Keratinocyte (primary cell): ENCODE data around the gene MAP1LC3A.
"Not testable (repeated sequence)": the region's sequence is repeated elsewhere in the genome, so short reads cannot be mapped to it uniquely, and the experiment has no call there.

ENCODE experiments used
- EZH2 ChIP-seq: IDR thresholded peaks from one replicate; pipeline ENCODE4 v1.6.1; 2012; ENCODE audit warnings: inconsistent platforms, mild to moderate bottlenecking, low read length, moderate library complexity
- TF ChIP-seq, protein P1 (sequence below), 3 experiments: IDR thresholded peaks in 1 of 3; conservative IDR thresholded peaks in 1 of 3; optimal IDR thresholded peaks in 1 of 3; 2 replicates in 2 of 3; 3 replicates in 1 of 3; pipeline versions ENCODE3 to v1.5.1; 2011; ENCODE audit warnings: low read length in 3 of 3, mild to moderate bottlenecking in 3 of 3, moderate library complexity in 2 of 3, control low read depth in 1 of 3, inconsistent platforms in 1 of 3; ENCODE audit not compliant: insufficient read depth in 2 of 3; ENCODE audit errors: extremely low read depth in 1 of 3

DNA sequence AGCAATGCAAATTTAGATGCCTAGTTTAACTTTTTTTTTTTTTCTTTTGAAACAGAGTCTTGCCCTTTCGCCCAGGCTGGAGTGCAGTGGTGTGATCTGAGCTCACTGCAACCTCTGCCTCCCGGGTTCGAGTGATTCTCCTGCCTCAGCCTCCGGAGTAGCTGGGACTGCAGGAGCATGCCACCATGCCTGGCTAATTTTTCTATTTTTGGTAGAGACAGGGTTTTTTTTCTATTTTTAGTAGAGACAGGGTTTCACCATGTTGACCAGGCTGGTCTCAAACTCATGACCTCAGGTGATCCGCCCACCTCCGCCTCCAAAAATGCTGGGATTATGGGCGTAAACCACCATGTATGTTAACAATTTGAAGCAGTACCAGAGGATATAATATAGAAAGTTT lies 39.7 kb upstream of the MAP1LC3A start:
- TF ChIP-seq, protein P1, sequence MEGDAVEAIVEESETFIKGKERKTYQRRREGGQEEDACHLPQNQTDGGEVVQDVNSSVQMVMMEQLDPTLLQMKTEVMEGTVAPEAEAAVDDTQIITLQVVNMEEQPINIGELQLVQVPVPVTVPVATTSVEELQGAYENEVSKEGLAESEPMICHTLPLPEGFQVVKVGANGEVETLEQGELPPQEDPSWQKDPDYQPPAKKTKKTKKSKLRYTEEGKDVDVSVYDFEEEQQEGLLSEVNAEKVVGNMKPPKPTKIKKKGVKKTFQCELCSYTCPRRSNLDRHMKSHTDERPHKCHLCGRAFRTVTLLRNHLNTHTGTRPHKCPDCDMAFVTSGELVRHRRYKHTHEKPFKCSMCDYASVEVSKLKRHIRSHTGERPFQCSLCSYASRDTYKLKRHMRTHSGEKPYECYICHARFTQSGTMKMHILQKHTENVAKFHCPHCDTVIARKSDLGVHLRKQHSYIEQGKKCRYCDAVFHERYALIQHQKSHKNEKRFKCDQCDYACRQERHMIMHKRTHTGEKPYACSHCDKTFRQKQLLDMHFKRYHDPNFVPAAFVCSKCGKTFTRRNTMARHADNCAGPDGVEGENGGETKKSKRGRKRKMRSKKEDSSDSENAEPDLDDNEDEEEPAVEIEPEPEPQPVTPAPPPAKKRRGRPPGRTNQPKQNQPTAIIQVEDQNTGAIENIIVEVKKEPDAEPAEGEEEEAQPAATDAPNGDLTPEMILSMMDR (optimal IDR thresholded peaks at IDR 0.05 in 1 of 3, IDR thresholded peaks at IDR 0.05 in 1 of 3, conservative IDR thresholded peaks at IDR 0.05 in 1 of 3; ENCODE audit: extremely low read depth in 1 of 3, insufficient read depth in 2 of 3, low read length in 3 of 3), result not testable (repeated sequence)
- TF ChIP-seq EZH2, result not testable (repeated sequence)
